Gastroesophageal sphincter (tissue), 4 donors: ENCODE results near the gene GRIP1. TPM values are rescaled to one million over a fixed set of nuclear protein-coding genes. Genes with fewer than 3 reads are reported as not detected.
A peak's percentile ranks its signal among the peaks of the same experiment; 100 is the strongest.

ENCODE experiments used
- ATAC-seq: fragments of 150-250 bp; one replicate; pipeline ENCODE4 v1.9.1; 2016; ENCODE audit warnings: mild to moderate bottlenecking, moderate library complexity
- H3K27ac ChIP-seq, 4 donors: fragments of 200-600 bp; sonication (generic) in 3 of 4; 1 replicate in 3 of 4; 2 replicates in 1 of 4; pipeline ENCODE4 v1.5.1; 2016 to 2019
- H3K27me3 ChIP-seq: fragments of 200-600 bp; sonication (generic); one replicate; pipeline ENCODE4 v1.5.1; 2019
- H3K36me3 ChIP-seq, 2 donors: fragments of 200-600 bp; sonication (generic); one replicate each; pipeline ENCODE4 v1.5.1; 2019; ENCODE audit warnings: control low read depth in 1 of 2
- H3K4me1 ChIP-seq, 3 donors: fragments of 200-600 bp; sonication (generic); 1 replicate in 2 of 3; 2 replicates in 1 of 3; pipeline ENCODE4 v1.5.1; 2016 to 2019; ENCODE audit warnings: control low read depth in 2 of 3
- H3K4me3 ChIP-seq, 2 donors: fragments of 200-600 bp; sonication (generic); one replicate each; pipeline ENCODE4 v1.5.1; 2019; ENCODE audit warnings: mild to moderate bottlenecking in 1 of 2, moderate library complexity in 1 of 2
- H3K9me3 ChIP-seq, 3 donors: fragments of 200-600 bp; sonication (generic); one replicate each; pipeline ENCODE4 v1.5.1; 2017 to 2019; ENCODE audit warnings: control low read depth in 2 of 3
- CTCF ChIP-seq, 4 experiments: fragments of 200-600 bp in 2 of 4; fragments of 450-650 bp in 2 of 4; sonication (generic) in 1 of 4; IDR thresholded peaks; one replicate each; pipeline ENCODE4 v1.5.1; 2017 to 2019; ENCODE audit warnings: antibody characterized with exemption in 4 of 4, mild to moderate bottlenecking in 2 of 4, moderate library complexity in 2 of 4
- EP300 ChIP-seq: sonication (generic); formaldehyde crosslinking; IDR thresholded peaks from one replicate; pipeline ENCODE4 v1.6.1; 2017; ENCODE audit warnings: antibody characterized with exemption, mild to moderate bottlenecking
- POLR2A ChIP-seq, 2 donors: fragments of 450-650 bp; IDR thresholded peaks; one replicate each; pipeline ENCODE4 v1.6.1; 2017; ENCODE audit warnings: antibody characterized with exemption in 2 of 2, mild to moderate bottlenecking in 2 of 2, moderate library complexity in 1 of 2
- POLR2AphosphoS5 ChIP-seq: sonication (generic); formaldehyde crosslinking; IDR thresholded peaks from one replicate; pipeline ENCODE4 v1.6.1; 2017; ENCODE audit warnings: antibody characterized with exemption
- WGBS, 2 donors: methylation state at CpG; one replicate each; pipeline ENCODE4 v1.1.5; 2018; ENCODE audit warnings: low coverage in 1 of 2; 5-methylcytosine and 5-hydroxymethylcytosine counted together
- total RNA-seq, 4 donors: library from RNA; depleted of rRNA; stranded (reverse); fragments of >200 nt; gene quantifications; one replicate each; pipeline ENCODE4 v1.1.0, GENCODE V29; 2016

GRIP1 gene
- total RNA-seq, 4 donors from 2014 or later: 6.8 to 17.8 (median 11.6) TPM

- no peak overlapping the region for H3K27ac ChIP-seq
- no peak overlapping the region for H3K4me3 ChIP-seq
- no peaks in the 10 kb centered on the region for H3K27me3 ChIP-seq
- peak; percentile 36 for ATAC-seq
- no peaks in the 10 kb centered on the region for H3K4me1 ChIP-seq
- H3K36me3 ChIP-seq: peaks cover 0 to 20% of the 10 kb centered on the region in 2 donors
- WGBS, 2 donors: 62 to 73% methylated on average over 2 of the region's 2 CpGs
- no peak for TF ChIP-seq EP300
- no peak for TF ChIP-seq POLR2A (IDR thresholded peaks at IDR 0.05)
- no peak for TF ChIP-seq CTCF (IDR thresholded peaks at IDR 0.05)
- TF ChIP-seq POLR2AphosphoS5: no peak
- no peaks in the 10 kb centered on the region for H3K9me3 ChIP-seq
These were observed 290.4 kb downstream of the GRIP1 start for GRCh38 chr12:66388517-66388916.

GRCh38 chr12:66387117-66387516 is 291.8 kb downstream of the GRIP1 start:
- TF ChIP-seq POLR2AphosphoS5 (no peak), EP300 (no peak), CTCF (IDR thresholded peaks at IDR 0.05) (no peak), POLR2A (IDR thresholded peaks at IDR 0.05) (no peak)
- Histone ChIP-seq H3K27me3 (no peaks in the 10 kb centered on the region), H3K9me3 (no peaks in the 10 kb centered on the region), H3K27ac (no peak overlapping the region), H3K4me3 (no peak overlapping the region), H3K36me3 (peaks cover 0 to 15% of the 10 kb centered on the region in 2 donors), H3K4me1 (no peaks in the 10 kb centered on the region)
- WGBS, 2 donors: 100% methylated on average over 1 of the region's 1 CpG
- no peak for ATAC-seq

GRCh38 chr12:66380769-66381535 is 297.9 kb downstream of the GRIP1 start:
- Histone ChIP-seq H3K9me3 (no peaks in the 10 kb centered on the region), H3K27me3 (no peaks in the 10 kb centered on the region), H3K4me3 (no peak overlapping the region), H3K27ac (no peak overlapping the region), H3K4me1 (no peaks in the 10 kb centered on the region), H3K36me3 (peaks cover 0 to 24% of the 10 kb centered on the region in 2 donors)
- no peak for ATAC-seq
- WGBS, 2 donors: 95 to 98% methylated on average over 5 of the region's 5 CpGs
- TF ChIP-seq POLR2A (IDR thresholded peaks at IDR 0.05) (no peak), POLR2AphosphoS5 (no peak), CTCF (IDR thresholded peaks at IDR 0.05) (no peak), EP300 (no peak)

GRCh38 chr12:66379616-66380015 is 299.3 kb downstream of the GRIP1 start:
- TF ChIP-seq CTCF (IDR thresholded peaks at IDR 0.05): no peak
- WGBS, 2 donors: 87 to 95% methylated on average over 6 of the region's 6 CpGs
- H3K27ac ChIP-seq: no peak overlapping the region
- H3K9me3 ChIP-seq: no peaks in the 10 kb centered on the region
- peaks cover 0 to 24% of the 10 kb centered on the region in 2 donors for H3K36me3 ChIP-seq
- H3K4me3 ChIP-seq: no peak overlapping the region
- no peak for ATAC-seq
- H3K4me1 ChIP-seq: no peaks in the 10 kb centered on the region
- no peaks in the 10 kb centered on the region for H3K27me3 ChIP-seq

- Histone ChIP-seq H3K4me1 (no peaks in the 10 kb centered on the region), H3K4me3 (no peak overlapping the region), H3K36me3 (peaks cover 0 to 32% of the 10 kb centered on the region in 2 donors), H3K9me3 (no peaks in the 10 kb centered on the region), H3K27ac (no peak overlapping the region), H3K27me3 (no peaks in the 10 kb centered on the region)
- TF ChIP-seq POLR2AphosphoS5 (no peak), CTCF (IDR thresholded peaks at IDR 0.05) (no peak), EP300 (no peak), POLR2A (IDR thresholded peaks at IDR 0.05) (no peak)
- WGBS, 2 donors: 88 to 91% methylated on average over 1 of the region's 1 CpG
- no peak for ATAC-seq
These were observed 303.3 kb downstream of the GRIP1 start for GRCh38 chr12:66375560-66375959.
